ENCODE data around the gene CROCC.
"Not testable (repeated sequence)": the region's sequence is repeated elsewhere in the genome, so short reads cannot be mapped to it uniquely, and the experiment has no call there.

Gene CROCC

DNA sequence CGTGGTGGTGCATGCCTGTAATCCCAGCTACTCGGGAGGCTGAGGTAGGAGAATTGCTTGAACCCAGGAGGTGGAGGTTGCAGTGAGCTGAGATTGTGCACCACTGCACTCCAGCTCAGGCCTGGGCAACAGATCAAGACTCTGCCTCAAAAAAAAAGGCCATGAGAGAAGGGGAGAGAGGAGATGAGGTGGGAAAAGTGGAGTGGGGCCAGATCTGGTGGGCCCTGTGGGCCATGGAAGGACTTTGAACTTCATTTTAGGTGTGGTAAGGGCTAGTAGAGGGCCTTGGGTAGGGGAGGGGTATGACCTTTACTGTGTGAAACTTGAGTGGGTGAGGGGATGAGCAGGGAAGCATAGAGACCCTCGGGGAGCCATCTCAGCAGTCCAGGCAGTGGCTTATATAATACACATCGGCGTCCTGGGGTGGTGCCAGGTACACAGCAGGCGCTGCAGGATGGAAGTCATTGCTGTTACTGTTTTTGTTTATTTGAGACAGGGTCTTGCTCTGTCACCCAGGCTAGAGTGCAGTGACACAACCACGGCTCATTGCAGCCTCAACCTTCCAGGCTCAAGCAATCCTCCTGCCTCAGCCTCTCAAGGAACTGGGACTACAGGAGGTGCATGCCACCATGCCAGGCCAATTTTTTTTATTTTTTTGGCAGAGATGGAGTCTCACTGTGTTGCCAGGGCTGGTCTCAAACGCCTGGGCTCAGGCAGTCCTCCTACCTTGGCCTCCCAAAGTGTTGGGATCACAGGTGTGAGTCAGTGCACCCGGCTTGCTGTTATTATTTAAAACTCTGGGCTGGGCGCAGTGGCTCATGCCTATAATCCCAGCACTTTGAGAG lies 5.5 kb upstream of the CROCC start:
- not testable (repeated sequence) for DNase-seq

DNA sequence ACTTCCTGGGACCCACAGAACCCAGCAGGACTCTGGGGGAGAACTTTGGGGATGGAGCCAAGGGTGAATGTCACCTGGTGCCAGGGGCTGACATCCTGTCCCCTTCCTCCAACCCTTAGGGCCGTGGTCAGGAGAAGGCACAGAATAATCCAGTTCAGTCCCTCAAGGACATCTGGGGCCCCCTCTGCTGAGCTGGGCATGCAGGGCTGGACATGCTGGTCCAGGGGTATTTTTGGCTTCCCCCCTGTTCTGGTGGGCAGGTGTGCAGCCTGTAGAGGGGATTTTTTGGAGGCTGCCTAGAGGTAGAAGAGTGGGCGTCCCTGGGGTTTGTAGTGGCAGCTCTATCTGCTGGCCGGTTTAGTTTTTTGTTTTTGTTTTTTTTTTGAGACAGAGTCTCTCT lies 3.4 kb upstream of the CROCC start:
- DNase-seq: no peak

DNA sequence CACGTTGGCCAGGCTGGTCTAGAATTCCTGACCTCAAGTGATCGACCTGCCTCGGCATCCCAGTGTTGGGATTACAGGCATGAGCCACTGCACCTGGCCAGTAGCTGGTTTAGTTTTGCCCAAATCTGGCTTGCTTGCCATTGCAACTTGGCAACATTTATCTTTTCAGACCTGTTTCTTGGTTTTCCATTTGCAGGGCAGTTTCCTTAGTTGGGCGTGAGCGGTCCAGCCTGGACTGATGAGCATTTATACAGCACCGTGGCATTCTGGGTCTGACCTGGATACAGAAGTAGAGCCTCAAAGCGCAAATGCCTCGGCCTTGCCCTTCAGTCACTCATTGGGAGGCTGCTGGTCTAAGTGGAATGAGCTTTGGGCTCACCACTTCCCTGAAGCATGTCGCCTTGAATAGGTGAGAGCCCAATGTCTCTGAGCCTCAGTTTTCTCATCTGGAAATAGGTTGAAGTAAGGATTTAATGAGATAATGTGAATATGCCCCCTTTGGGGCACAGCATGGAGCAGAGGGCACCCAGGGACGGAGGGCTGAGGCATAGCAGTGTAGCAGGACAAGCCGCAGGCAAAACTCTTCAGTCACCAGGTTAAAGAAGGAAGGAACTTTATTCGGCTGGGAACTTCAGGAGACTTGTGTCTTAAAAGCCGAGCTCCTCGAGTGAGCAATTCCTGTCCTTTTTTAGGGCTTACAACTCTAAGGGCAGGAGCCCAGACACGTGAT lies 2.6 kb upstream of the CROCC start:
- not testable (repeated sequence) for DNase-seq

DNA sequence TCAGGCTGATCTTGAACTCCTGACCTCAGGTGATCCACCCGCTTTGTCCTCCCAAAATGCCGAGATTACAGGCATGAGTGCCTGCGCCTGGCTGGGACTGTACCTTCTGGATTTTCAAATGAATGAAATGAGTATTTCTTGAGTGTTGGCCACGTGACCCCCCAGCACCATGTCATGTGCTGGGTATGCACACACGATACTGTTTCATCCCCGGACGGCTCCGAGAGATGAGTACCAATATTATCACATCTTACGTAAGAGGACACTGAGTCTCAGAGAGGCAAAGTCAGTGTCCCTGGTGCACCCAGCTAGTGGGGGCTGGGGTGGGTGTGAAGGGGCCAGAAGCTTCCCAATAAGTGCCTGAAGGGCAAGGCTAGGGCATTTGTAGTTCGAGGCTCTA lies 780 bp upstream of the CROCC start:
- no peak for DNase-seq

DNA sequence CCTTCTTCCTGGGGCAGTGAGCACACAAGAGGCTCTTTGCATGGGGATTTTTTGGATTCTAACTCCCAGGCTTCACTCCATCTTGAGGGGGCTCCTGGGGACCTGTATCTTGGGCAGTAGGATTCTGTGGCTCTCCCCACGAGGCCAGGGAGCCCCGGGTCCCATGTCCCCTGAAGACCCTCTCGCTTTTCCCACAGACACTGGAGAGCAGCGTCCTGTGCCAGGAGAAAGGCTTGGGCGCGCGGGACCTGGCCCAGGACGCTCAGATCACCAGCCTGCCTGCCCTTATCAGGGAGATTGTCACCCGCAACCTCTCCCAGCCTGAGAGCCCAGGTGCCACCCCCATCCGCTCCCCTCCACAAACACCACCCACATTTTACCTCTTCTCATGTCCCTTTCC lies 735 bp downstream of the CROCC start:
- DNase-seq: no peak

DNA sequence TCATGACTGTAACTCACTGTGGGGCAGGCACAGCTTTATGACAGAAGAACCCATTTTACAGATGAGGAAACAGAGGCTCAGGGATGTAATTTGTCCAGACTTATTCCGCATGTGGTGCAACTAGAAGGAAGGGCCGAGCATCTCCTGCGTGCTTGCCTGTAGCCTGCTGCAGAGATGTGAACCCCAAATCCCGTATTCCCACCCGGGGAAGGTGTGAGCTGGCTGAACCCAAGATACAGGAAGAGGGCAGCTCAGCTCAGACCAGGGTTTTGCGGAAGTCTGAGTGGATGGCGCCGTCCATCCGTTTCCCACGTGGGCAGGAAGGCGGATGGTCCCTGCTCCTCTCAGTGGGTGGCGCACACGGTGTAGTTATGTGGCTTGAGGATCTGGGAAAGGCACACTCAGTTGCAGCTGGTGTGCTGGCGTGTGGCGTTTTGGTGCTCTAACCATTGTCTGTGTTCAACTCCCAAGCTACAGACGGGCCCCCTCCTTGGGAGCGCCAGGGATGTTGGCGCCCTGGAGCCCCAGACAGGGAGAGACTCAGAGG lies 1.2 kb downstream of the CROCC start:
- DNase-seq: no peak

DNA sequence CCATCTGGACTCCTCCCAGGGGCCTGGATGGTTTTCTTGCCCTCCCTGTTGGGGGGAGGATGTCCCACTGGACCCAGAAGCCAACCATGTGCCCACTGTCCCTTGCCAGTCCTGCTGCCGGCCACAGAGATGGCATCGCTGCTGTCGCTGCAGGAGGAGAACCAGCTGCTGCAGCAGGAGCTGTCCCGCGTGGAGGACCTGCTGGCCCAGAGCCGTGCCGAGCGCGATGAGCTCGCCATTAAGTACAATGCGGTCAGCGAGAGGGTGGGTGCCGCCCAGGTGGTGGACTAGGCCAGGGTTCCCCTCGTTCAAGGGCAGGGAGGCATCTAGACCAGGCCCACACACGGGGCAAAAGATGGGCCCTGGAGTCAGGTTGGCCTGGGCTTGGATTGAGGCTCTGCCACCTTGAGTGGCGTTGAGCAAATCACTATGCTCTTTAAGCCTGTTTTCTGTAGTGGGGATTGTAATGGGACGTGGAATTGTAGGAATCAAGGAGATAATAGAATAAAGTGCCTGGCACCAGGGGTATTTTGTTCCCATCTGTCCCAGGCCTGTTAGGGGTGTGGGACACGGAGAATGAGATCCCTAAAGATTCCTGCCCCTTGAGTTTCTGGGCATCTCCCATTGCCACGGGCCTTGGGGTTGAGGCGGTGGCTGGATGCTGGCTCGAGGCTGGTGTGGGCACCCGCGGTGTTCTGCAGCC lies 2.6 kb downstream of the CROCC start:
- no peak for DNase-seq

DNA sequence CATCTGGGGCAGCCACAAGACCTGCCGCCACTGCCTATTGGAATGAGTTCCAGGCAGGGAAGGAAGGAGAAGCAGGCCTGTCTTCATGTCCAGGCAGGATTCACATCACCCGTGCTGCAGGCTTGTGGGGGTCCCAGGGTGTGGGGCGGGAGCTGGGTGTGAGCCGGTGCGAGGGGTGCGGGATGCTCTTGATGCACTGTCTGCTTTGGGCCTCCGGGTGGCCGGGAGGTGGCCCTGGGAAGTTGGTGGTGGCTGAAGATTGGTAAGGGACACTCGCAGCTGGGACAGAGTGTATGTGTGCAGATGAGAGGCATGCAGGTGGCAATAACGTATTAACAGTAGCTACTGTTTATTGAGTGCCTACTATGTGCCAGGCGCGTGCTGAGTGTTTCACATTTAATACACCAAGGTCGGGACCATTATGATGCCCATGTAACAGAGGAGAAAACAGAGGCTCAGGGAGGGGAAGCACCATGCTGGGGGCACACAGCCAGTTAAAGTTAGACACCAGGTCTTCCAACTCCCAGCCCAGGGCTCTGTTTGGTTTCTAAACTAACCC lies 3.3 kb downstream of the CROCC start:
- no peak for DNase-seq

DNA sequence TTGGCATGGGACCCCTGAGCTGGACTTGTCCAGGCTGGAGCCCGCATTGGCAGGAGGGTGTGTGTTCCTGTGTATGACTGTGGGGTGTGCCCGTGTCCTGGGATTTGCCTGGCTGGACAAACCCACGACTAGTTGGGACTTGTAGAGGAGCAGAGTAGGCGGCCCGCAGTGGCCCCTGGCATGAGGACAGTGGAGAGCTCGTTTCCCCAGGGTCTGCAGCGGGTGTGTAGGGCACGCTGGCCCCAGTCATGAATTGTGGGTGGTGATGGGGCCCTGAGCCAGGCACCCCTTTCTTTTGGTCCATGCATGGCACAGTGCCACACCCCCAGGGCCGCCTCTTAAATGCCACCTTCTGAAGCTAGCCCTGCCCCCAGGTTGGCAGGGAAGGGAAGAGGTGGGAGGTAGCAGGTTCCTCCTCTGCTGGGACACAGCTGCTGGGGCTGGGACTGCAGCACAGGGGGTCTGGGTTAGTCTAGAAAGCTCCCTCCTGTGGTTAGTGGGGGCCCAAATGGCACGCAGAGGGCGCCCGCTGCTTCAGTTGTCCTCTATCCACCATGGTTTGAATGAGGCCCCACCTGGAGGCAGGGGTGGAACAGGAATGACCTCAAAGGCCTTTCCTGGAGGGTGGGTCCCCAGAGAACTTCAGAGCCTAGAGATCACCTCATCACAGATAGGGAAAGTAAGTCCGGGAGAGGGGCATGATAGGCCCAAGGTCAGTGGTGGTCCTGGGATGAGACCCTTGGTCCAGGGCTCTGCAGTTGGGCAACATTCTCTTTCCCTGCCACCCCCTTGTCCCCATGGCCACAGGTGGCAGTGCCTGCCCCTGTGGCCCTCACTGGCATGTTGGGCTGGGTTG lies 4.1 kb downstream of the CROCC start:
- DNase-seq: peak; percentile 55

DNA sequence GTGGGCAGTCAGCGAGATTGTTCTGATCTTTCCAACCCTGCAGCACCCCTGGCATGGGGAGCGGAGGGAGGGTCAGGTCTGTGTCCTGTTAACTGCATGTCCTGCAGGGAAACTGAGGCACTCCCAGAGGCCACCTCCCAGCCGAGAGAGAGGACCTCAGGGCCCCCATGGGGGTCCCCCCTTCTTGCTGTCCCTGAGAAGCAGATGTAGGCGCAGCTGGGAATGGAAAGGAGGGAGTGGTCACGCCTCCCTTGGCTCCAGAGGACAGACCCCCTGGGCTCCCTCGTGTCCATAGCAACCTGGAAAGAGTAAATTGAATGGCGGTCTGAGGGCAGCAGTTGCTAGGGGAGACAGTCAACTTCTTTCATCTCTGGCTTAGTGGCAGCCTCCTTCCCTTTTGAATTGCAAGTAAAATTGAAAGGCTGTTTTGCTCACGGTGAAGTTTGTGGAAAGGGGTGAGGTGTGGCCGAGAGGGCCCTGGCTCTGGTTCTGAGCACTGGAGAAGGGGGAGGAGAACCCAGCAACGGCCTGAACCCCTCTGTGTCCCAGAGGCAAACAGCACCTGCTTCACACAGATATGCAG lies 4.9 kb downstream of the CROCC start:
- peak; percentile 91 for DNase-seq

DNA sequence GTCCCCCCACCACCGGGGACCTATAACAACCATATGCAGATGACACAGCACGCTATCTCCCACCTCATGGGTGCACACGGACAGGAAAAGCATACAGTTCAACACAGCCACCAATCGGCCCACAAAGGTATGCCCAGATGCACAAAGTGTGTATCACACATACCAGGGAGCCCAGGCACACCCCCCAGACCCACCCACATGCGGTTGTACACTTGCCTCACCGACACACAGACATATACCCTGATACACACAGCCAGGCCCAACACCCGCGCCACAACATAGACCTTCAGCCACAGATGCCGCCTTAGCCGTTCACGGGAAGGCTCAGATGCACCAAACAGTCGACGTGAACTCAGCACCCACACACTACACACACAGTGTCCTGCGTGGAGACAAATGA lies 5.5 kb downstream of the CROCC start:
- no peak for DNase-seq

DNA sequence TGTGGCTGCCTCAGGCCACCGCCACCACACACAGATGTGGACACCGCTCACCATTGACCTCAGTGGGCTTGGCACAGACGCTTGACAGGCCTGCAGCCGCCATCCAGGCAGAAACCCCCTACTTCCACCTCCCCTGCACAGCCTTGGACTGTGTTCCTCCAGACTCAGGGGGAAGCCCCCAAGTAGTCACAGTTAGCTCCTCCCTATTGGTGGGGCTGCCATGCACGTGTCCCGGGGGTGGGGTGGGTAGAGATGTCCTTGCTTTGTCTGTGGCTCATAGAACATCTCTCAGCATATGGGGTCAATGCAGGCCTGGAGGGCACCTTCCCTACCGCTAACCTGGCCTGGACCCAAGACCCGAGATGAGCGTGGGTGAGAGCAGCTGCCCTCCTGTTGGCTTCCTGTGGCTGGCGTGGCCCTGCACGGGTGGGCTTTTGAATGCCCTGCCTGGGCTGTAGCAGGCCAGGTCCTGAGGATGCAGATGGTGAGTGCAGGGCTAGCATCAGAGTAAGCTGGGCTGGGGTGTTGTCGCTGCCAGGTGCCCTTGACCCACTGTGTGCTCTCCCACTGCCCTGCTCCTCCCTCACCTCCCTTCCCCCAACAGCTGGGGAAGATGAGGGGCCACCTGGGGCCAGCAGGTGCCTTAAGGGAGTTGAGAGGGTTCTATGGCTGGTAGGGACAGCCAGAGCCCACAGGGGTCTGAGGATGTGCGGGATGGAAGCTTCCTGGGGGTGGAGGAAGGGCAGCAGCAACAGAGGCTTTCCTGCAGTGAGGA lies 6.2 kb downstream of the CROCC start:
- DNase-seq: no peak

DNA sequence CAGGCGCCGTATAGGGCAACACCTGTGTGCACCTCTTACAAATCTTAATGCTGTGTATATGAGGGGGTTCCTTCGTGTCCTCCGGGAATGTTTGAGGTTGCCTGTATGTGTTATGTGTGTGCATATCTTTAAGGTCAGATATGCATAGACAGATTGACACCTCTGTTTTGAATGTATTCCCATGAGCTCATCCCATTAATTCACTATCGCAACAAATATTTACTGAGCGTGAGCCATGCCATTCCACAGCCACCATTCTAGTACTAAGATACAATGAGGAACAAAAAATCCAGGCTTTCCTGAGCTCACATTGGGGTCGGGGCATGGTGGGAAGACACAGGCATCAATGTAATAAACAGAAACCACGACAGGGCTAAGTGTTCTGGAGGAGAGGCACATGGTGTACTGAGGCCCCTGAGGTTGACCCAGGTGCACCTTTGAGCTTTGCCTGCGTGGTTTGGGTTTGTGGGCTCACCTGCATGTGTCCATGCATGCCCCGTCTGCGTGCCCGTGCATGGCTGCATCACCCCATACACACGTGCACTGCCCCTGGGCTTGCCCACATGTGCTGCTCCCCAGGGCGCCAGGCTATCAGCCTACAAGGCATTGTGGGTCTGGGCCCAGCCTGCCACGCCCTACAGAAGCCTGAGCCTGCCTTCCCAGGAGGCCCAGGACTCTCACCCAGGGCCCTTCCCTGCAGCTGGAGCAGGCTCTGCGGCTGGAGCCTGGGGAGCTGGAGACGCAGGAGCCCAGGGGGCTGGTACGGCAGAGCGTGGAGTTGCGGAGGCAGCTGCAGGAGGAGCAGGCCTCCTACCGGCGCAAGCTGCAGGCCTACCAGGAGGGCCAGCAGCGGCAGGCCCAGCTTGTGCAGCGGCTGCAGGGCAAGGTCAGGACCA lies 7.7 kb downstream of the CROCC start:
- DNase-seq: peak; percentile 72

DNA sequence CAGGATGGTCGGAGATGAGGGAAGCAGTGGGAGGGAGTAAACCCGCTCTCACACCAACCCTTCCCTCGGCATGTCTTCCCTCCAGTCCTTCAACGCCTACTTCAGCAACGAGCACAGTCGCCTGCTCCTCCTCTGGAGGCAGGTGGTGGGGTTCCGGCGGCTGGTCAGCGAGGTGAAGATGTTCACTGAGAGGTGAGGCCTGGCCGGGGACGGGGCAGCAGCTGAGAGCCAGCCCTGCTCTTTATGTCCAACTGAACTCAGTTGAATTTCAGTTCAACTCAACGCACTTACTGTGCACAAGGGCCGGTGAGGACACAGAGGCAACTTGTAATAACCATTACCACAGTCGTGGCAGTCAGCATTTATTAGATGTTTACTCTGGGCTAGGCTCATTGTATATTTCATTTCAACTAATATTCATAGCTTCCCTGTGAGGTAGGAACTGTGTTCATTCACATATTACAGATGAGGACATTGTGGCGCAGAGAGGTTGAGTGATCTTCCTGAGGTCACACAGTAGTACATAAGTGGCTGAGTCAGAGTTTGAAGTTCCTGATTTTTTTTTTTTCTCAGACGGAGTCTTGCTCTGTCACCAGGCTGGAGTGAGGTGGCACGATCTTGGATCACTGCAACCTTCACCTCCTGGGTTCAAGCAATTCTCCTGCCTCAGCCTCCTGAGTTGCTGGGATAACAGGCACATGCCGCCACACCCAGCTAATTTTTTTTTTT lies 9.6 kb downstream of the CROCC start:
- DNase-seq: not testable (repeated sequence)

DNA sequence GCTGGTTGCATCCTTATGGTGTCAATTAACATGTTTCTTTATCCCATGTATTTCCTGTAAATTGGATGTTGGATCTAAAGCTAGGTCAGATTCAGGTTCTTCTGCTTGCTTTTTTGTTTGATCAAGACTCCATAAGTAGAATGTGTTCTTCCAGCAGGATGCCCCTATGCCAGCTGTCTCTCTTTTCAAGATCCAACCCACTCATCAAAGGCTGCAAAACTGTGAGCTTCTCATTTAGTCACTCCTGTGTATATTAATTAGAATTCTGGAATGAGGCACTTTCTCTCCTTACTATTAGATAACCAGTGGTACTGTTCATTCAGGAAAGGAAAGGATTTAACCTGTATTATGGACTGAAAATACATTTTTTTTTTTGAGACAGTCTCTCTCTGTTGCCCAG lies 12.2 kb downstream of the CROCC start:
- not testable (repeated sequence) for DNase-seq

DNA sequence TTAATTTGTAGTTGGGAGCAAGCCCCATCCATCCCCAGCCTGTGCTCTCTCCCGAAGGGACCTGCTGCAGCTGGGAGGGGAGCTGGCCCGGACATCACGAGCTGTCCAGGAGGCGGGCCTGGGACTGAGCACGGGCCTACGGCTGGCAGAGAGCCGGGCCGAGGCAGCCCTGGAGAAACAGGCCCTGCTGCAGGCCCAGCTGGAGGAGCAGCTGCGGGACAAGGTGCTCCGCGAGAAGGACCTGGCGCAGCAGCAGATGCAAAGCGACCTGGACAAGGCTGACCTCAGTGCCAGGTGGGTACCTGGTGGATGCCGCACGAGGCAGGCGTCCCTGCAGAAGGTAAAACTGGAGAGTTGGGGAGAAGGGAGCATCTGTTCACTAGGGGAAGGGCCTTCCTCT lies 14.8 kb downstream of the CROCC start:
- not testable (repeated sequence) for DNase-seq

DNA sequence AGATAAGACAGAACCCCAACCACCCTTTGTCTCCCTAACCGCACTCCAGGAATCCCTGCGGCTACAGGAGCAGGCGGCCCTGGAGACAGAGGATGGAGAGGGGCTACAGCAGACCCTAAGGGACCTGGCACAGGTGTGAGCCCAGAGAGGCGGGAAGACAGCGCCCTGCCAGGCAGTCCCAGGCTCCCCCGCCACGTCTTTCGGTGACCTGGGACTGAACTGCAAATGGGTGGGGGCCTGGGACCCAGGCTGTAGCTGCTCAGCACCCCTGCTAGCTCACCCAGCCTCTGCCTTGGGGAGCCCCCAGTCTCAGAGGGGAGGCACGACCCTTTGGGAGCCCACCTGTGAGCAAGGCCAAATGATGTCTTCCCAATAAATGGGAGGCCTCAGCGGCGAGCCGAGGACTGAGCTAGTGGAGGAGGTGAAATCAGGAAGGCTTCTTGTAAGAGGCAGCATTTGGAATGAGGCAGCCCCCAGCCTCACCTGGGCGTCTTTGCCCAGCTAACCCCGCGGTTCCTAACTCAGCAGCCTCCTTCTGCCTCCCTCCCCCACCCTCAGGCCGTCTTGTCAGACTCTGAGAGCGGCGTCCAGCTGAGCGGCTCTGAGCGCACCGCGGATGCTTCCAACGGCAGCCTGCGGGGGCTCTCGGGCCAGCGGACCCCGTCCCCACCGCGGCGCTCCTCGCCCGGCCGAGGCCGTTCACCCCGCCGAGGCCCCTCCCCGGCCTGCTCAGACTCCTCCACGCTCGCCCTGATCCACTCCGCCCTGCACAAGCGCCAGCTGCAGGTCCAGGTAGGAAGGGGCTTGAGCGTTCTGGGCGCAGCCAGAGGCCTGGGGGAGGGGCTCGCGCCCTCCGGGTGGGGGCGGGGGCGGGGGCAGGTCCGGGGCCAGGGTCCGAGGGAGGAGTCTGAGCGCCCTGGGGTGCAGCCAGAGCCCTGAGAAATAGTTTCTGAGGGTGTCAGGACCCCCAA lies 16.9 kb downstream of the CROCC start:
- no peak for DNase-seq

Measured in NCI-H69 (cell line).